HEK293 (cell line): ENCODE data around the gene CR2.
"Not testable (repeated sequence)": the region's sequence is repeated elsewhere in the genome, so short reads cannot be mapped to it uniquely, and the experiment has no call there.

Experiments used
- CTCF ChIA-PET: fragments of 350-600 bp; formaldehyde crosslinking; extraction: SDS; loops from one replicate; lab custom pipeline; 2021; ENCODE audit warnings: antibody characterized with exemption; lab: Yijun Ruan, JAX
- POLR2A ChIA-PET: fragments of 300-600 bp; formaldehyde crosslinking; extraction: SDS; loops from one replicate; lab custom pipeline; 2020; ENCODE audit warnings: antibody characterized with exemption, inconsistent platforms; lab: Yijun Ruan, JAX
- H3K27ac ChIP-seq: fragments of 200-500 bp; sonication (Bioruptor generic); 2 replicates; pipeline ENCODE4 v1.5.1; 2014; ENCODE audit warnings: low read depth, low read length, control low read depth, inconsistent platforms; ENCODE audit errors: extremely low read depth
- H3K36me3 ChIP-seq, 2 experiments: fragments of 200-500 bp in 1 of 2; sonication (Bioruptor generic) in 1 of 2; 1 replicate in 1 of 2; 2 replicates in 1 of 2; pipeline ENCODE4 v1.5.1; 2014 to 2017; ENCODE audit warnings: inconsistent platforms in 2 of 2, low read length in 2 of 2; ENCODE audit not compliant: control insufficient read depth in 2 of 2, insufficient read depth in 1 of 2
- H3K4me1 ChIP-seq: fragments of 200-500 bp; sonication (Bioruptor generic); 2 replicates; pipeline ENCODE4 v1.5.1; 2014; ENCODE audit warnings: mild to moderate bottlenecking, low read length, inconsistent platforms; ENCODE audit not compliant: control insufficient read depth, insufficient read depth
- H3K4me3 ChIP-seq: 2 replicates; pipeline ENCODE4 v1.5.1; 2011; ENCODE audit warnings: low read depth, mild to moderate bottlenecking, control low read depth, low read length, moderate library complexity
- H3K9me3 ChIP-seq: fragments of 200-500 bp; sonication (Bioruptor generic); 2 replicates; pipeline ENCODE4 v1.5.1; 2014; ENCODE audit warnings: low read depth, low read length, inconsistent platforms; ENCODE audit not compliant: control insufficient read depth, insufficient read depth

The CR2 gene

GRCh38 chr1:207536263-207536662 lies 82.1 kb downstream of the CR2 start:
- POLR2A ChIA-PET, H3K36me3 ChIP-seq, CTCF ChIA-PET, H3K4me1 ChIP-seq, H3K9me3 ChIP-seq, H3K4me3 ChIP-seq, H3K27ac ChIP-seq: not testable (repeated sequence)
